Epithelial cell of prostate (primary cell): Measurements from ENCODE around the gene TFB1M.
A peak's percentile ranks its signal among the peaks of the same experiment; 100 is the strongest.
"Not testable (repeated sequence)": the region's sequence is repeated elsewhere in the genome, so short reads cannot be mapped to it uniquely, and the experiment has no call there.

Experiments
- DNase-seq: peaks from one replicate; pipeline ENCODE4 v3.0.0-alpha.2; 2011; ENCODE audit warnings: low read depth, low spot score
- H3K27ac ChIP-seq: fragments of 450-650 bp; 2 replicates; pipeline ENCODE4 v1.5.1; 2017; ENCODE audit warnings: mild to moderate bottlenecking

Gene TFB1M

GRCh38 chr6:155330133-155330734 lies 15.9 kb upstream of the TFB1M start:
- H3K27ac ChIP-seq: no peak overlapping the region
- no peak for DNase-seq

- H3K27ac ChIP-seq: no peak overlapping the region
- no peak for DNase-seq
Observed at GRCh38 chr6:155329460-155330132, 15.3 kb upstream of the TFB1M start.

- DNase-seq: no peak
- no peak overlapping the region for H3K27ac ChIP-seq
Observed at GRCh38 chr6:155328539-155329459, 14.5 kb upstream of the TFB1M start.

- no peak overlapping the region for H3K27ac ChIP-seq
- no peak for DNase-seq
Observed at GRCh38 chr6:155328074-155328538, 13.8 kb upstream of the TFB1M start.

DNA sequence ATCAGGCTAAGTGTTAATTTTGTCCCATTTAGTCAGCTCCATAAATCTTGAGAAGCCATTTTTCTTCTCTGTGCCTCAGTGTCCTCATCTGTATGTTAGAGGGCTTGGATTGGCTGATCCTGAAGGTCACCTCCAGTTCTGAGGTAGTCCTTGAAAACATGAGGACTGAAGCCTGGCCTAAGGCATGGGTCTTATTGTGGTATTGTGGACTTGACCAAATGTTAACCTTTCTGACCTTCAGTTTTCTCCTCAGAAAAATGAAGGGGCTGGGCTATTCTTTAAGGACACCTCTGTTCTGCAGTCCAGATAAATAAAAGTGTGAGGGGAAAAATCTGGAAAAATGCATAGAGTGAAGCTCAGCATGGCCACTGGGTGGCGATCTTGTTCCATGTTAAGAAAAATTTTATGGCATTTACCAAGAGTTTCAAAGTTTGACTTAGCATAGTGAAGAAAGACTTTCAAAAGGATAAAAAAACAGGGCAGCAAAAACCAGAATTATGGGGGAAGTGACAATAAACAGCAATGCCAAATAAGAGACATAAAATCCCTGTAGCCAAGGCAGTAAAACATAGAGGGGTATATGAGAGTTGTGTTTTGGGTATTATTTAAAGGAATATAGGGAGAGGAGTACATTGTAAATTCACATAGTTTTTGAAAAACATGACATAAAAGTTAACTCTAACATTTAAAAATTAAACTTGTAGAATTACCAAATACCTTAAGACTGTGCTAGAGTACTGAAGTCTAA lies 13.2 kb upstream of the TFB1M start:
- no peak overlapping the region for H3K27ac ChIP-seq
- no peak for DNase-seq

GRCh38 chr6:155325700-155326516 lies 11.6 kb upstream of the TFB1M start:
- no peak overlapping the region for H3K27ac ChIP-seq
- no peak for DNase-seq

DNA sequence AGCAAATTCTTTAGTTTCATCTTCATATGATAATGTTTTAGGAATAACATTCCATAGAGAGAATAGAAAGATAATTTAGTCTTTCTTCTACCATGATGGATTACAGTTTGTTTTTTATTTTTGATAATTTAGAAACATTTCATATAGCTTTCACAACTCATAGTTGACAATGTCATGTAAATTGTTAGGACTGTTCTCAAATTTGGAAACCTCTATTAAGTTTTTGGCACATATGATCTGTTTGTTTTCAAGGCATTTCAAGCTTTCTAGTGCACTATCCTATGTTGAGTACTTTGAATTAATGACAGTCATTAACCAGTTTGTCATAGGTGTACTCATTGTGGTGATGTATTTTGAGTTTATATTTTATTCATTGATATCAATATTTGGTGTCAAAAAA lies 10.7 kb upstream of the TFB1M start:
- H3K27ac ChIP-seq: no peak overlapping the region
- no peak for DNase-seq

DNA sequence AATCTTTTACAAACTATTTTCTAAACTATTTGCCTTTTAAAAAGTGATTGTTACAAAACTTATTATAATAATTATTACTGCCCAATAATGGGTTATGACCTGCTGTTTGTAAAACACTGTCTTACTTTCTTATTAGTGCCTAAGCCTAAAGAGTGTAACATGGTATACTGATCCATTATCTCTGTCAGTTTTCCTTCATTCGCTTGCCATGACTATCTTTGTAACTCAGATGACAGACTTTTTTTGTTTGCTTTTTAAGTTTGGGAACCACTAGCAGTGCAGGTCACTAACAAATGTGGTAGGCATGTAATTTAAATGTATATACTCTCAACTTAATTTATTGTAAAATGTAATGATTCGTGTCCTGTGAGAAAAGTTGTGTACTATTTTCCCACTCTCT lies 9.9 kb upstream of the TFB1M start:
- no peak overlapping the region for H3K27ac ChIP-seq
- no peak for DNase-seq

DNA sequence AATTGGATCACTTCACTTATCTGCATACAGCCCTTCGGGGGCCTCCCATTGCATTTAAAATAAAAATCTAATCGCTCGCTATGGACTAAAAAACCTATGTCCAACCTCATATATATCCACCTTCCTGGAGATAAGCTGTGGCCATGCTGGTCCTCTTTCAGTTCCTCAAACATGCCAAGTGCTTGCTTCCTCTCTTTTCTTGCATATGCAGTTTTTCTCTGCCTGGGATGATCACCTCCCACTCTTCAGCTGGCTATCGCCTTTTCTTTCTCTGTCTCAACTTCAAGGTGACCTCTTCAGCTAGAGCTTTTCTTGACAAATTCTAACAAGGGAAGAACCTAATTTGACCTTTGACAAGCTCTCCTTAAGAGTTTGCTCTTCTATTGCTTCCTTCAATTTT lies 5.6 kb upstream of the TFB1M start:
- H3K27ac ChIP-seq: no peak overlapping the region
- DNase-seq: no peak

- no peak for DNase-seq
- H3K27ac ChIP-seq: no peak overlapping the region
Observed at GRCh38 chr6:155317186-155317585, 2.9 kb upstream of the TFB1M start.

DNA sequence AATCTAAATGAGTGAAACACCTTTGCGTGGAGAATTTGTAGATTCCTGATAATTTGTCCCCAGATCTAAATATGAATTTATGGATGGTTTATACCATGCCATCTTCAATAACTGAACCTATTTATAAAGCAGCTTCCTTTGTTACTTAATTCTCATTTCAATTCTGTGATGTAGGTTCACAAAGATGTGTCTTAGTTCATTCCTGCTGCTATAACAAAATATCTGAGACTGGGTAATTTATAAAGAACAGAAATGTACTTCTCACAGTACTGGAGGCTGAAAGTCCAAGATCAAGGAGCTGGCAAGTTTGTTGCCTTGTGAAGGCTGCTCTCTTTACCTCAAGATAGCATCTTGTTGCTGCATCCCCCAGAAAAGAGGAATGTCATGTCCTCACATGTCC lies 2.1 kb upstream of the TFB1M start:
- DNase-seq: no peak
- no peak overlapping the region for H3K27ac ChIP-seq

DNA sequence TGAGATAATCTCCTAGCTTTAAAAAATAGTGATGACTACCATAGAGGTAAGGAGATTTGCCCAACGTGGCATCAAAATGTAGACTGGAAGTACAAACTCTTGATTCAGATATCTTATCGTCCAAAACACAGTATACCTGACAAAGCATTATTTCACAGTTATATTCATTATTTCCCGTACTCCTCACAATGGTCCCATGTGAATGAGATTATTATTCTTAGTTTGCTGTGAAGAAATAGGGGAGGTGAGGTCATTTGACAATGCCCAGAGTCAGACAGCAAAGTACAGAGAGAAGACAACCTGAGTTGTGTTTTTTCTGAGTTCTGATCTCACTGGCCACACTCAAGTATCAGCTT lies 1.2 kb upstream of the TFB1M start:
- DNase-seq: no peak
- peak overlapping the region; percentile 87 for H3K27ac ChIP-seq

- peak overlapping the region; percentile 87 for H3K27ac ChIP-seq
- peak; percentile 44 for DNase-seq
Observed at GRCh38 chr6:155314773-155315515, 660 bp upstream of the TFB1M start.

DNA sequence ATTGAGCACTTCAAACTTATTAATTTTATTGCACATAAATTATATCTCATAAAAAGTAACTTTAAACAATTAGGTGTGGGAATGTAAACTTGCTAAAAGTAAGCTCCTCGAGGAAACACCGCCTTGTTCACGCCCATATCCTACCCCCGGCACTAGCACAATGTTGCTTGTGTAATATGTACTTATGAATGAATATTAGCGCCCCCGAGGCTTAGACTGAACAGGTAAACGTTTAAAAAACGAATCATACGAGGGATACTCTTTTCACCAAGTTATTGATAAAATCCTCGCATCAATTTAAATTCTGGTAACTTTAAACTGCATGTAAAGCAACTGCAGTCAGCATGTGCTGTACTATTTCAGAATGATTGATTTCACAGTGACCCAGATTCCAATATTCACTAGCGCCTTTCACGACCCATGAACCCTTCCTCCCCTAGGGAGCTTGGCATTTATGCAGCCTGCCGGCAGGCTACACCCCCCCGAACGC lies 637 bp downstream of the TFB1M start:
- peak overlapping the region; percentile 87 for H3K27ac ChIP-seq
- no peak for DNase-seq

DNA sequence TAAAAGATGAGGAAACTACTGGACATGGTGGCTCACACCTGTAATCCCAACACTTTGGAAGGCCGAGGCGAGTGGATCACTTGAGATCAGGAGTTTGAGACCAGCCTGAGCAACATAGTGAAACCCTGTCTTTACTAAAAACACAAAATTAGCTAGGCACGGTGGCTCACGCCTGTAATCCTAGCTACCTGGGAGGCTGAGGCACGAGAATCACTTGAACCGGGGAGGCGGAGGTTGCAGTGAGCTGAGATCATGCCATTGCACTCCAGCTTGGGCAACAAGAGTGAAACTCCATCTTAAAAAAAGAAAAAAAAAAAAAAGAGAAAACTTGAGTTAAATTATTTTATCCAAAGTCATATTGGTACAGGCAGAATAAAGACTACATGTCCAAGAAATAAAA lies 1.3 kb downstream of the TFB1M start:
- not testable (repeated sequence) for DNase-seq
- peak overlapping the region; percentile 87 for H3K27ac ChIP-seq

DNA sequence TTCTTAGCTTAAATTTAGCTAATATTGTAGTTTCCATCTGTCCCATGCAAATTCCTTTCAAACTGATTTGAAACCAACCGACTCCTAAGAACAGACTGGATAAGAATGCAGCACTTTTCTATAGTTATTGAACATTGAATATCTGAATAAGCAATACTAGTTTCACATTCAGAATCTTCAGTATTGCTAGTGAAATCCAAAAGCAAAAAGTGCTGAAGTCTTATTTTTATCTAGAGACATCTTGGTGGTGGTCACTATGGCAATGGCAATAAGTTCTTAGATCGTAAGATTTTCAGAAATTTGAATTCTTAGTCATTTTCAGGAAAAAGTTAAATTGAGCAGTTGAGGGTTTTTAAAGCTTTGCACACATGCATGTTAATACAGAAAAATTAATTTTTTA lies 2.7 kb downstream of the TFB1M start:
- no peak for DNase-seq
- H3K27ac ChIP-seq: peak overlapping the region; percentile 78

DNA sequence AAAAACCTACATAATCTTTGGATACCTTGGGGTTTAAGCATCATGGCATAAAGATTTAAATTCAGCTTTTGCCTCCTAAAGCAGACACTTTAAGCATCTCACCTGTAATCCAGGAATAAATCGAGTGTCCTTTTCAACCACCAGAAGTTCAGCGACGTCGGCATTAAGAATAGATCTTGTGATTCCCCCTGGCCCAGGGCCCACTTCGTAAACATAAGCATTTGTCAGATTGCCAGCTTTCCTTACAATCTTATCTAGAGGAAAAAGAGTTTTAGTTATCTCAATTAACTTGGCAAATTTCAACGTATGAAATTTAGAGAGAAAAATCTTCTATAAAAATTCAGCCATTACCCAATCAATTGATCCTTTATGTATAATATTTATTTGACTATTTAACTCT lies 3.2 kb downstream of the TFB1M start:
- peak overlapping the region; percentile 78 for H3K27ac ChIP-seq
- DNase-seq: no peak

DNA sequence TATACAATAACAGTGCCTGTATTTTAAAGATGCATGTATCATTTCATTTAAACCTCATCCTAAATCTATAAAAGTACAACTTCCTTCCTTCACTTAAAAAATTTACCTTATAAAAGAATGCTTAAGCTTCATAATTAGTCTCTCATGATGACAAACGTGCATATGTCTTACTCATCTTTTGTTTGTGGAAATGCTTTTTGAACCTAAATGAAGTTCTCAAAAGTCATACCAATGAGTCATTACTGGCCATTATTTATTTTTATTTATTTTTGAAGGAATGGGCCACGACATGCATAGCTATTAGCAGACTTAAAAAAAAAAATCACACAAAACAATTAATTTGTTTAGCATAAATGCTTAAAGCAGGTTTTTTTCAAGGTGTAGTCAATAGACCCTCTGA lies 3.7 kb downstream of the TFB1M start:
- peak overlapping the region; percentile 78 for H3K27ac ChIP-seq
- DNase-seq: peak; percentile 27

DNA sequence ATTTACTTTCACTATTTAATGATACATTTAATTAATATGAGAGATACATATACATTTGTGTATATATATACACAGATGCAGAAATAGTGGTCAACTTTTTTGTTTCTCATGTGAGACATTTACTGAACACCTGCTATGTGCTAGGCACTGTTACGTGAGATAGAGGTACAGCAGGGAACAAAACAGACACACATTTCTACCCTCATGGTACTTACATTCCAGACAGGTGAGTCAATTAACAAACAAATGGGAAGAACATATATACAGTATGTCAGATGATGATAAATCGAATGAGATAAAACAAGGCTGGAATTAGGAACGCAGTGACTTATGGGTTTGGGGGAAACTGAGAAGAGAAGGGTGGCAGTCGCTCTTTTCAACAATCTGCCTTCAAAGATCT lies 5.1 kb downstream of the TFB1M start:
- no peak for DNase-seq
- H3K27ac ChIP-seq: no peak overlapping the region
